HG03460 (cell line): ENCODE data around the gene BCDIN3D.

Source experiments
- ATAC-seq: cut with Tn5 transposase; IDR thresholded peaks from one replicate; pipeline ENCODE4 v1.9.1; 2021; ENCODE audit not compliant: unreplicated experiment

BCDIN3D gene

DNA sequence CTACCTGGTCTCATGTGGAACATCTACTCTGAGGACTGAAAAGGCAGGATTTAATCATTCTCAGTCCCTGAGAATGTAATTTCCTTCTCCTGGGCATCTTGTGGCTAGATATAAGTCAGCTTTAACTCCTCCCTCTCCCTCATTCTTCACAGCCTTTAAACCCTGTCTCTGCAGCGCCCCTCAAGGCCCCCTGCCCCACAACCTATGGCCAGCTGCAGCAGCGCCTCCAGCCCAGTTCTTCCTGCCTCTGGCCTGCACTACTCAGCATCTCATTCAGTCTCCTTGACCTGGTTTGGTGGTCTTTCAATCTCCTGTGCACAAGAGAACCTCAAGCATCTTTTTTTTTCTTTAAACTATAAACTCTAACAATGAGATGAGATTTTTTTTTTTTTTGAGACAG lies 44.0 kb downstream of the BCDIN3D start:
- ATAC-seq: no peak

DNA sequence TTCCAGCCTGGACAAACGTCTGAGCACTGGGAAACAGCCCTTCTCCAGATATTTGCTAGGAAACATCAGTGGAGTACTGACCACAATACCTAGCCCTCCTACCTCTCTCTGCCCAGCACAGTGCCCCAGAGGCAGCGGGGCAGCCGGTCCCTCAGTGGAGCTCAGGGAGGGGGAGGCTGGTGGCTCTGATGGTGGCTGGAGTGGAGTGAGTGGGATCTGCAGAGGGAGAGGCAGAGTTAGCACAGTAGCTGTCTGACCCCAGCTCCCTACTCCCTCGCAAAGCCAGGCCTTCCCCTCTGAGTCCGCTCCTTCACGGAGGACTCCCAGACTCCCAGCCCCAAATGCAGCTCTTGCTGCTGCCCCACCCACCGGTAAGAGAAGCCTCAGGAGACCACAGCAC lies 44.7 kb downstream of the BCDIN3D start:
- no peak for ATAC-seq

DNA sequence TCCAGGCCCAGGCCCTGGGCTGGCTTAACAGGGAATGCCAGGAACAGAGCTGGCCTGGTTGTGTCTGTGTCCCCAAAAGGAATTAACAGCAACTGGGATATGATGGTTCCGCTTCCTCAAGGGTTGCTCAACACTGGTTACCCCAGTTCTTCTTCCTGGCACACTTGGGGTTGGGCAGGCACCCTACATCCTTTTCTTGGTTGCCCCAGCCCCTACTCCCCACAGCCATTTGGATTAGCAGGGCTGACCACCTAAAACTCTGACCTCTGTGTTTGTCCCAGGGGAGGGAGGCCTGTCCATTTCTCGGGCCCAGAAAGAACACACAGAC lies 45.5 kb downstream of the BCDIN3D start:
- no peak for ATAC-seq

DNA sequence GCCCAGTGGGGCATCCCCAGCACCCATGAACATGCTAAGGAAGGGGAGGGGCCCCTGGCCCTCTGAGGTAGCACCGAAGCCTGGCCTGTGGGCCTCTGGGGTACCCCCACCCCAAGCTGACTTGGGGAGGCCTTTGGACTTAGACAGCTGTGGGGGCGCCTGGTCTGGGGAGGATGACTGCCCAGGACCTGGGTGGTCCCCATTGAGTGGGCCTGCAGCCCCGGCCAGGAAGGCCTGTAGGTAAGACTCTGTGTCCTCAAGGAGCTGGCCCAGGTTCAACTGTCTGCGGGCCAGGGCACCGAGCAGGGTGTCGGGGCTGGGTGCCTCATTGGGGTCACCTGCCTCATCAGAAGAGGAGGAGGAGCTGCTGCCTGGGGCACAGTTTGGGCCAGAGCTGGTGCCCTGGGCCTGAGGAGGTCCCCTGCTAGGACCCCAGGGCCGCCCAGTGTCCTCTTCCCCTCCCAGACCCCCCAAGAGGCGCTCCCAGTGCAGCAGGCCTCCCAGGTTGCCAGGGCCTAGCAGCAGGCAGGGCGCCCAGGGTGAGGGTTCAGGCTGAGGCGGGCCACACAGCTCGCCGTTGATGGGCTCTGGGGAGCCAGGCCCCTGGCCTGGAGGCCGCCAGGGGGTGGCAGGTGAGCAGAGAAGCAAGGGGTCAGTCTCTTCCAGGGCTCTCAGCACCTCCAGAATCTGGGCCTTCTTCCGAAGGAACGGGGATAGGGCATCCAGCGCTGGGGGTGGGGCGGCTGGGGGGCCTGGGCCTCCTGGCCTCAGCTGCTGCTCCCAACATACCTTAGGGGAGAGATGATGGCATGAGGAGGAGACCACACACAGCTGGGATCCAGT lies 46.1 kb downstream of the BCDIN3D start:
- no peak for ATAC-seq

GRCh38 chr12:49796155-49796554 lies 46.8 kb downstream of the BCDIN3D start:
- no peak for ATAC-seq

GRCh38 chr12:49795654-49796105 lies 47.2 kb downstream of the BCDIN3D start:
- ATAC-seq: no peak

GRCh38 chr12:49794811-49795653 lies 47.9 kb downstream of the BCDIN3D start:
- ATAC-seq: no peak

DNA sequence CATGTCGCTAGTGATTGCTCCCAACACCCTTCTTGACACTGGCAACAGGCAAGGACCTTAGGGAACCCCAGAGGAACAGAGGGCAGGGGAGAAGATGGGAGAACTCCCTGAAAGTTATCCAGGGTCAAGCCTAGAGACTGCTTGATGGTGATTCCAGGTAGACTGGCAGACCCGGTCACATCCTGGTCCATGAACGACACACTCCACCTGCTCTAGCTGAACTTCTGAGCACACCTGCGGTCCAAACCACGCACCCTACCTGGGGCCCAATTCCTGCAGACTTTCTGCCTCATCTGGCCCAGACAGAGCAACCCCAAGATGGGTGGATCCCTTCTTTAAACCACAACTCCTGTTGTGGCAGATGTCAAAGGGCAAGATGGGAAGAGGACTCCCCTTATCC lies 48.9 kb downstream of the BCDIN3D start:
- ATAC-seq: no peak

- no peak for ATAC-seq
Observed at GRCh38 chr12:49793620-49794019, 49.3 kb downstream of the BCDIN3D start.

GRCh38 chr12:49792976-49793580 lies 49.8 kb downstream of the BCDIN3D start:
- no peak for ATAC-seq

- no peak for ATAC-seq
Observed at GRCh38 chr12:49792181-49792970, 50.5 kb downstream of the BCDIN3D start.

DNA sequence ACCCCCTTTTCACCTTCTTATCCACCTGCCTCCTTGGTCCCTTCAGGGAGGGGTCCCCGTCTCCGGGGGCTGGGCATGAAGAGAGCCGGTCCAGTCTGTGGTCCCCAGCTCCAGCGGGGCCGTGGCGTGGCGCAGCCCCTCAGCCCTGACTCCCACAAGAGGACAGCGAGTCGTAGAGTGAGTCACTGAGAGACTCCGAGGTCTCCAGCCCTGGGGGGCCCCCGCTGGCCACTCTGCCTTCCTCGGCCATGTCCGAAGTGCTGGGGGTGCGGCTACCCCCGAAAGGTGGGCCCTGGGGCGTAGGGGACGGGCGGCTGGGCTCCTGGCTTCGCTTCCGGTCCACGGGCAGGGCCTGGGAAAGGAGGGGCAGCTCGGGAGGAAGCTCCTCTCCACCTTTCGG lies 51.2 kb downstream of the BCDIN3D start:
- ATAC-seq: no peak

GRCh38 chr12:49790741-49791555 lies 52.0 kb downstream of the BCDIN3D start:
- ATAC-seq: no peak

GRCh38 chr12:49789992-49790391 lies 52.9 kb downstream of the BCDIN3D start:
- ATAC-seq: no peak

GRCh38 chr12:49787672-49788071 lies 55.2 kb downstream of the BCDIN3D start:
- no peak for ATAC-seq
